K562 (cell line): Measurements from ENCODE around the gene MYL12B. TPM values are rescaled to one million over a fixed set of nuclear protein-coding genes. Genes with fewer than 3 reads are reported as not detected.

Experiments used
- ARID1B ChIP-seq: fragments of 450-650 bp; IDR thresholded peaks from 2 replicates; pipeline ENCODE4 v1.6.1; 2016; ENCODE audit warnings: antibody characterized with exemption, mild to moderate bottlenecking, inconsistent platforms
- BCOR ChIP-seq: fragments of 450-650 bp; IDR thresholded peaks from 2 replicates; pipeline ENCODE4 v1.6.1; 2016
- CHD4 ChIP-seq: fragments of 200-600 bp; sonication (generic); IDR thresholded peaks from 3 replicates; pipeline ENCODE4 v1.6.1; 2012; ENCODE audit warnings: low read depth, mild to moderate bottlenecking, mixed read lengths, low read length, inconsistent platforms; ENCODE audit not compliant: insufficient read depth, insufficient replicate concordance, poor library complexity, severe bottlenecking
- CXXC5 ChIP-seq: fragments of 250-450 bp; sonication (Bioruptor Pico); IDR thresholded peaks from 2 replicates; pipeline ENCODE4 v1.8.0; 2022; ENCODE audit warnings: inconsistent platforms, mild to moderate bottlenecking, moderate library complexity
- ELF2 ChIP-seq: fragments of 250-450 bp; sonication (Bioruptor Pico); IDR thresholded peaks from 2 replicates; pipeline ENCODE4 v1.5.0; 2021; ENCODE audit warnings: mild to moderate bottlenecking
- EP400 ChIP-seq: fragments of 450-650 bp; IDR thresholded peaks from 2 replicates; pipeline ENCODE4 v1.6.1; 2017; ENCODE audit warnings: antibody characterized with exemption, mild to moderate bottlenecking, moderate library complexity
- ETV1 ChIP-seq: fragments of 450-650 bp; conservative IDR thresholded peaks from 2 replicates; pipeline ENCODE4 v1.6.1; 2016; ENCODE audit warnings: missing genetic modification characterization, control low read depth, low read depth, missing compliant biosample characterization
- GTF3C2 ChIP-seq: IDR thresholded peaks from 3 replicates; pipeline ENCODE4 v1.6.1; 2011; ENCODE audit warnings: borderline replicate concordance, mild to moderate bottlenecking, moderate library complexity; ENCODE audit not compliant: insufficient read length; ENCODE audit errors: extremely low read depth
- RBBP5 ChIP-seq: fragments of 200-600 bp; sonication (generic); IDR thresholded peaks from 2 replicates; pipeline ENCODE4 v1.6.1; 2012; ENCODE audit warnings: borderline replicate concordance, mild to moderate bottlenecking, low read length, control low read depth, inconsistent platforms; ENCODE audit not compliant: insufficient read depth, poor library complexity, severe bottlenecking
- RFX1 ChIP-seq: fragments of 450-650 bp; IDR thresholded peaks from 2 replicates; pipeline ENCODE4 v1.6.1; 2016; ENCODE audit warnings: mild to moderate bottlenecking, moderate library complexity
- THAP7 ChIP-seq: fragments of 250-450 bp; sonication (Bioruptor Pico); IDR thresholded peaks from 2 replicates; pipeline ENCODE4 v1.5.0; 2021
- UBTF ChIP-seq, 2 experiments: IDR thresholded peaks; 2 replicates each; pipeline ENCODE4 v1.6.1; 2012; ENCODE audit warnings: improper control_type of control experiment in 2 of 2, low read depth in 2 of 2, low read length in 2 of 2, borderline replicate concordance in 1 of 2
- ZNF217 ChIP-seq: sonication (generic); formaldehyde crosslinking; IDR thresholded peaks from 2 replicates; pipeline ENCODE4 v1.8.0; 2022; ENCODE audit warnings: mild to moderate bottlenecking, missing genetic modification reagents
- ZNF280B ChIP-seq: fragments of 250-450 bp; sonication (Bioruptor Pico); IDR thresholded peaks from 2 replicates; pipeline ENCODE4 v1.5.1; 2021; ENCODE audit warnings: mild to moderate bottlenecking
- ZNF551 ChIP-seq: fragments of 250-450 bp; sonication (Bioruptor Pico); IDR thresholded peaks from 2 replicates; pipeline ENCODE4 v1.5.0; 2021; ENCODE audit warnings: mild to moderate bottlenecking, moderate library complexity
- ZNF639 ChIP-seq, 2 experiments: fragments of 200-800 bp in 1 of 2; sonication (Bioruptor generic) in 1 of 2; sonication (generic) in 1 of 2; formaldehyde crosslinking in 1 of 2; IDR thresholded peaks in 1 of 2; conservative IDR thresholded peaks in 1 of 2; 2 replicates each; pipeline versions ENCODE4 v1.5.0 to v1.6.1; 2016 to 2020; ENCODE audit warnings: missing compliant biosample characterization in 1 of 2, missing genetic modification characterization in 1 of 2, missing genetic modification reagents in 1 of 2
- ZZZ3 ChIP-seq: fragments of 450-650 bp; IDR thresholded peaks from 2 replicates; pipeline ENCODE4 v1.6.1; 2016; ENCODE audit warnings: antibody characterized with exemption, mild to moderate bottlenecking, moderate library complexity
- polyA plus RNA-seq, 8 experiments: library from polyadenylated mRNA; depleted of rRNA in 4 of 8; stranded (reverse) in 5 of 8; unstranded in 3 of 8; fragments of >200 nt; fragmentation: Nextera tagmentation in 2 of 8; fragmentation: Illumina TruSeq in 1 of 8; extraction: Ambion mirVana in 2 of 8; extraction: Trizol in 1 of 8; gene quantifications; 2 replicates each; pipeline versions ENCODE4 v1.2.1 to v1.2.3, GENCODE V29; 2011 to 2014; ENCODE audit warnings: inconsistent platforms in 1 of 8, missing spikeins in 1 of 8
- total RNA-seq, 7 experiments: library from RNA; depleted of rRNA in 6 of 7; stranded (reverse); fragments of >200 nt in 6 of 7; fragmentation: Illumina TruSeq in 2 of 7; extraction: Trizol in 2 of 7; gene quantifications; 2 replicates each; pipeline versions ENCODE4 v1.2.1 to v1.2.3, GENCODE V29; 2011 to 2021; ENCODE audit warnings: low replicate concordance in 1 of 7

MYL12B gene
- total and polyA plus RNA-seq, 9 of the 15 experiments (the other 6 are each of a cell fraction or from before 2014, with no cell fraction given): 220 to 995 (median 463) TPM

- TF ChIP-seq GTF3C2: no peak
- no peak for TF ChIP-seq RBBP5
- peak; percentile 30 for TF ChIP-seq ARID1B
- no peak for TF ChIP-seq UBTF (IDR thresholded peaks at IDR 0.05; ENCODE audit: borderline replicate concordance in 1 of 2, low read depth in 2 of 2, low read length in 2 of 2)
- TF ChIP-seq THAP7: no peak
- TF ChIP-seq CHD4: peak; percentile 57
- TF ChIP-seq ZNF280B: no peak
- no peak for TF ChIP-seq ZNF217
- TF ChIP-seq ETV1: peak; percentile 78
- no peak for TF ChIP-seq ZZZ3
- TF ChIP-seq EP400: 0 out of 2 replicates have a peak, but pooled peaks have one; percentile 12
- TF ChIP-seq CXXC5 (CRISPR knock-in tag): peak; percentile 42
- TF ChIP-seq RFX1: peak; percentile 80
- peak in 1 of 2 experiments; percentile 63; a peak in 1 of 4 replicates for TF ChIP-seq ZNF639 (CRISPR knock-in tag; conservative IDR thresholded peaks at IDR 0.05 in 1 of 2, IDR thresholded peaks at IDR 0.05 in 1 of 2)
- no peak for TF ChIP-seq BCOR
- TF ChIP-seq ELF2 (CRISPR knock-in tag): peak; percentile 56; the same call in 1 of the 2 replicates
- TF ChIP-seq ZNF551 (CRISPR knock-in tag): no peak
These were observed 48.5 kb upstream of the MYL12B start (continued) for GRCh38 chr18:3213300-3214059.
